Measurements from ENCODE around the gene TBP.
"Not testable (repeated sequence)": the region's sequence is repeated elsewhere in the genome, so short reads cannot be mapped to it uniquely, and the experiment has no call there.

The TBP gene

DNA sequence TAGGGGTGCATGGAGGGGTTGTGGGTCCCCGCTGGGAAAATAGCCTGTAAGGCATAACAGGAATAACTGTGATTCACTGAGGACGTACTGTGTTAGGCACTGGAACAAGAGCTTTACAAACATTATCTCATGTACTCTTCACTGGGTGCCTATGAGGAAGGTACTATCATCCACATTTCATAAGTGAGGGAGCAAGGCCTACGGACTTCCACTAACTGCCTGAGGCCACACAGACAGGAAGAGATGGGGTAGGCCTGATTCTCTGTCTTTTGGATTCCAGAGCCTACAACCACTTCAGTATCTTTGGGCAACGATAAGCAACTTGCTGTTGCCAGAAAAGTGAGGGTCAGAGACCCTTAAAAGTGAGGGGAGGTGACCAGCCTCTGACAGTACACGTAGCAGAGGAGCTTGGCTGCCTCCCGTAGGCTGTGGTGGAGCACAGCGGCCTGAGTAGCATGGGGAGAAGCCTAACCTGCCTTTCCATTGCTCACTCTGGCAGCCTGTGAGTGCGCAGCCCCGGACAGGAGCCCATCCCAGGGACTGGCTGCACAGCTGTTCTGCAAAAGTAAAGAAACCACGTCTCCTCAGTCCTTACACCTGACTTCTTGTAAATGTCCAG is 31.5 kb upstream of the TBP start:
- TF ChIP-seq, protein P1, sequence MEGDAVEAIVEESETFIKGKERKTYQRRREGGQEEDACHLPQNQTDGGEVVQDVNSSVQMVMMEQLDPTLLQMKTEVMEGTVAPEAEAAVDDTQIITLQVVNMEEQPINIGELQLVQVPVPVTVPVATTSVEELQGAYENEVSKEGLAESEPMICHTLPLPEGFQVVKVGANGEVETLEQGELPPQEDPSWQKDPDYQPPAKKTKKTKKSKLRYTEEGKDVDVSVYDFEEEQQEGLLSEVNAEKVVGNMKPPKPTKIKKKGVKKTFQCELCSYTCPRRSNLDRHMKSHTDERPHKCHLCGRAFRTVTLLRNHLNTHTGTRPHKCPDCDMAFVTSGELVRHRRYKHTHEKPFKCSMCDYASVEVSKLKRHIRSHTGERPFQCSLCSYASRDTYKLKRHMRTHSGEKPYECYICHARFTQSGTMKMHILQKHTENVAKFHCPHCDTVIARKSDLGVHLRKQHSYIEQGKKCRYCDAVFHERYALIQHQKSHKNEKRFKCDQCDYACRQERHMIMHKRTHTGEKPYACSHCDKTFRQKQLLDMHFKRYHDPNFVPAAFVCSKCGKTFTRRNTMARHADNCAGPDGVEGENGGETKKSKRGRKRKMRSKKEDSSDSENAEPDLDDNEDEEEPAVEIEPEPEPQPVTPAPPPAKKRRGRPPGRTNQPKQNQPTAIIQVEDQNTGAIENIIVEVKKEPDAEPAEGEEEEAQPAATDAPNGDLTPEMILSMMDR (IDR thresholded peaks at IDR 0.05; ENCODE audit: insufficient read depth, low read length, poor library complexity, severe bottlenecking), result peak; percentile 29
- H3K4me3 ChIP-seq (replicated peaks; ENCODE audit: low read depth, low read length), result no peak overlapping the region
- H3K27me3 ChIP-seq (replicated peaks; ENCODE audit: control insufficient read depth, insufficient read depth, low read length), result no peaks in the 10 kb centered on the region
- no peaks in the 10 kb centered on the region for H3K36me3 ChIP-seq (ENCODE audit: control insufficient read depth, insufficient read depth, low read length)
- no peak for DNase-seq (ENCODE audit: extremely low read depth, insufficient read length)

DNA sequence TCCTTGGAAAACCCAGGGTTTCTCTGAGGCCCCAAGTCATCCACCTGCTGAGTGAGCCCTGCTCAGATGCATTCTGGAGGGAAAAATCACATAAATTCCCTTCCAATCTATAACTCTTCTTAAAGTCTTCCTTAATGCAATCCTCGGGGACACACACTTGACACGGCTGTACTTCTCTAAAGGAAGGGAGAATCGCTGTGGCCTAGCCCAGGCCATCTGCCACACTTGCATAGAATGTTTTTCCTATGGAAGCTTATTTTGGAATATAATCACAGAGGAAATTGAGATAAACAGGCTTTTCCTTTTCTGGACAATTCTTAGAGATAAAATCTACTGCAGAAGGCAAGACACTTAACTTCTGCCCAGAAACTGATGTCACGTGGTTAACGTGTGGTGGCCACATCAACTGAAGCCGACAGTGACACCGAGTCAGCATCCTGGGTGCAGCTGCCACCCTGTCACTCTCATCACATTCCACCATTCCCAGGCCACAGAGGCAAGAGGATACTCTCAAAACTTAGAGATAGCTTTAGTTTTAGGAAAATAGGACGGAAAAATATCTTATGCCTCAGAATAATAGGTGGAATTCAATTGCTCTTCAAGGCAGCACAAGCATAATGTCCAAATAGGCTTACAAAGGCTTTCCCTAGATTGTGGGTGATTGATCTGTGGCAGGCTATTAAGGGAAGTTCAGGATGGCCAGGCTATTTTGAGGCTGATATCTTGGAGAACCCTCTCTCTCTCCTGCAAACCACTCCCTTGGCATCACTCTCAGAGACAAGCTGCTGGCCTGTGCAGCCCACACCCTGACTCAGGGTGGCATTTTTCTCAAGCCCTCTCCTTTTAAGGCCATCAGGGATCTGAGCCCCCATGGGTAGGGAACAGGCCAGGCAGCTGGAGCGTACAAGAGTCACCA is 30.7 kb upstream of the TBP start:
- Histone ChIP-seq H3K27me3 (replicated peaks; ENCODE audit: control insufficient read depth, insufficient read depth, low read length) (no peaks in the 10 kb centered on the region), H3K36me3 (ENCODE audit: control insufficient read depth, insufficient read depth, low read length) (no peaks in the 10 kb centered on the region), H3K4me3 (replicated peaks; ENCODE audit: low read depth, low read length) (no peak overlapping the region)
- no peak for DNase-seq (ENCODE audit: extremely low read depth, insufficient read length)
- TF ChIP-seq, protein P1 (IDR thresholded peaks at IDR 0.05; ENCODE audit: insufficient read depth, low read length, poor library complexity, severe bottlenecking), result no peak

DNA sequence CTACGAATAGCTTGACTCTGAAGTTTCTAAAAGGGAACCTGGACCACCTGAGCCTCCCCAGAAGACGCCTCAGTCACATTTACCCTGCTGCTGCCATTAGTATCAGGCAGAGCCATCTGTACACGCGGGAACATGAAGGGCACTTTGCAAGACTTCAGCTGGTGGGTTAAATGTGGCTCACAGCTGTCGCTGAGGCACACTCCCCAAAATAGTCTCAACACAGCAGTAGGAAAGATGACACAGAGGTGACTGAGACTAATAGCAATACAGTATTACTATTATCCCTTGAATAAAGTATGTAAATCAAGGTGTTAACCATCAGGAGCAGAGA is 30.0 kb upstream of the TBP start:
- no peak for DNase-seq (ENCODE audit: extremely low read depth, insufficient read length)
- H3K4me3 ChIP-seq (replicated peaks; ENCODE audit: low read depth, low read length), result no peak overlapping the region

DNA sequence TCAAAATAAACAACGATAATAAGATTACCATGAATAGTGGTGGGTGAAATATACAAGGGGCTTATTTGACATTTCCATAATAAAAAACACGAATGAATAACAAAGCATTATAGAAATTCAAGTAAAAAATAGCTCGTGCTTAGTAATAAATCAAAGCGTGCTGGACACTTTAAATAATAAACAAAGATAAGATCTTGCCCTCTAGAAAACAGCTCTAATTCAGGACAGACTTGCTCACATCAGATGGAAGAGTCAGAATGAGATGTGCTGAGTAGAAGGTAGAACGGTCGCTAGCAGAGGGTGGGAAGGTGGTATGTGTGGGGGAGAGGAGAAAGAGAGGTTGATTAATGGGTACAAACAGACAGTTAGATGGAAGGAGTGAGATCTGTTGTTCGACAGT is 28.4 kb upstream of the TBP start:
- no peaks in the 10 kb centered on the region for H3K27me3 ChIP-seq (replicated peaks; ENCODE audit: control insufficient read depth, insufficient read depth, low read length)
- no peaks in the 10 kb centered on the region for H3K36me3 ChIP-seq (ENCODE audit: control insufficient read depth, insufficient read depth, low read length)
- TF ChIP-seq, protein P1 (IDR thresholded peaks at IDR 0.05; ENCODE audit: insufficient read depth, low read length, poor library complexity, severe bottlenecking), result no peak
- no peak overlapping the region for H3K4me3 ChIP-seq (replicated peaks; ENCODE audit: low read depth, low read length)
- DNase-seq (ENCODE audit: extremely low read depth, insufficient read length), result no peak

More for the DNA sequence above, 30.0 kb upstream of the TBP start:
- TF ChIP-seq, protein P1 (IDR thresholded peaks at IDR 0.05; ENCODE audit: insufficient read depth, low read length, poor library complexity, severe bottlenecking), result no peak
- Histone ChIP-seq H3K27me3 (replicated peaks; ENCODE audit: control insufficient read depth, insufficient read depth, low read length) (no peaks in the 10 kb centered on the region), H3K36me3 (ENCODE audit: control insufficient read depth, insufficient read depth, low read length) (no peaks in the 10 kb centered on the region)

DNA sequence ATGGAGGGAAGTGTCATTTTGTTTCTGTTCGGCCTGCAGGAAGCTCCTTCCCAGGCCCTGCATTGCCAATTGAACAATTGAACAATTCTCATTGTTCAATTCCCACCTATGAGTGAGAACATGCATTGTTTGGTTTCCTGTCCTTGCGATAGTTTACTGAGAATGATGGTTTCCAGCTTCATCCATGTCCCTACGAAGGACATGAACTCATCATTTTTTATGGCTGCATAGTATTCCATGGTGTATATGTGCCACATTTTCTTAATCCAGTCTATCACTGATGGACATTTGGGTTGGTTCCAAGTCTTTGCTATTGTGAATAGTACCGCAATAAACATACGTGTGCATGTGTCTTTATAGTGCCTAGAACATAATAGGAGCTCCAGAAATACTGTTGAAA is 26.2 kb upstream of the TBP start:
- DNase-seq (ENCODE audit: extremely low read depth, insufficient read length), result not testable (repeated sequence)

DNA sequence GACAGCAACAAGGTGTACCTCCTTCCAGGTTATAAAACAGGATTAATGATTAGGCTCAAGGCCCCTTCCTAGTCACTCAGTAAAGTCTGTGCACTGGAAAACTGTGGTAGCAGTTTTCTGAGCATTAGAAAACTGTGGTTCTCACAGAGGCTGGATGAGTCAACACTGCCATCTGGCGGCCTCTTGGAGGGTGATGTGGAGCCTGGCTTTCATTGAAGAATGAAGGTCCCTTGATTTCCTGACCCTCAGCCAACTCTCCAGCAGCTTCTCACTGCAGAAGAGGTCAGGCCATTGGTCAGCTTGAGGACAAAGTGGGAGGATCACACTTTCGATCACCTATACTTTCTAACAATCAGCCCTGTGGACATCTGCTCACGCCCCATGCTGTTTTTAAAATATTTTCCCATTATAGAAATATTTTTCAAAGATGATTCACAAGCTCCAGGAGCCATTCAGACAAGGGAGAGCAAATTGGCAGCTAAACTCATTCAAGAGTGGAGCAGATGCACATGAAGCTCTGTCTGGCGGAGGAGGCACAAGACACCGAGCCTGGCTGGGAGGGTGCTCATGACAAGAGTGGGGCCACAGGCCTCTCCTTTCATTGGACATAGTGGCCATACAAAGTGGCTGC is 24.2 kb upstream of the TBP start:
- Histone ChIP-seq H3K27me3 (replicated peaks; ENCODE audit: control insufficient read depth, insufficient read depth, low read length) (no peaks in the 10 kb centered on the region), H3K4me3 (replicated peaks; ENCODE audit: low read depth, low read length) (no peak overlapping the region), H3K36me3 (ENCODE audit: control insufficient read depth, insufficient read depth, low read length) (peaks cover 7% of the 10 kb centered on the region)
- no peak for DNase-seq (ENCODE audit: extremely low read depth, insufficient read length)
- TF ChIP-seq, protein P1 (IDR thresholded peaks at IDR 0.05; ENCODE audit: insufficient read depth, low read length, poor library complexity, severe bottlenecking), result peak; percentile 87

More for the DNA sequence above, 26.2 kb upstream of the TBP start:
- not testable (repeated sequence) for H3K4me3 ChIP-seq (replicated peaks; ENCODE audit: low read depth, low read length); H3K36me3 ChIP-seq (ENCODE audit: control insufficient read depth, insufficient read depth, low read length); H3K27me3 ChIP-seq (replicated peaks; ENCODE audit: control insufficient read depth, insufficient read depth, low read length)

All from GM06990 (cell line).